Right renal cortex interstitium (tissue), 3 donors: ENCODE data around the gene CDK14. TPM values are rescaled to one million over a fixed set of nuclear protein-coding genes. Genes with fewer than 3 reads are reported as not detected.

Source experiments
- DNase-seq, 3 donors: peaks; one replicate each; pipeline ENCODE4 v3.0.0-alpha.2; 2013; ENCODE audit warnings: low read depth in 3 of 3, low spot score in 2 of 3
- polyA plus RNA-seq, 3 donors: library from polyadenylated mRNA; unstranded; fragments of 120-200 nt; gene quantifications; one replicate each; pipeline ENCODE4 v1.2.1, GENCODE V29; 2013; ENCODE audit not compliant: insufficient read length in 3 of 3

The CDK14 gene
- polyA plus RNA-seq, 3 donors, result 33.6 to 38.4 (median 36.2) TPM

GRCh38 chr7:90982228-90982627, 386.1 kb downstream of the CDK14 start:
- DNase-seq, result no peak

GRCh38 chr7:90984692-90985091, 388.6 kb downstream of the CDK14 start:
- no peak for DNase-seq

DNA sequence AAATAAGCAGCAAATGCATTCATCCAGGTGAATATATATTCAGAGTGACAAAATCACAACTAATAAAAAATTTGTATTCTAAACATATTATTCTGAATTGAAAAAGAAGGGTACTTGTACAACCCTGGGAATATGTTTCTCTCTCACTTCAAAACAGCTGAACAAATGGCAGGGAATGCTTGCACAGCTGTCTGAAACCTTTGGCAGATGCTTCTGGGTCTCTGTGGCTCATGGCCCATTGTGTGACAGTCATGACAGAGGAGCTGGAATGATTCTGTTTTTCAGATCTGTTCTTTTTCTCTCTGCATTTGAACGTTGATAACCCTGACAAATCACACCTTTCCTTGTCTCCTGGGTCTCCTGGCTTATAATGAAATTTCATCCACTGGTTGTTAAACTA, 392.4 kb downstream of the CDK14 start:
- no peak for DNase-seq

GRCh38 chr7:90988996-90989765, 393.1 kb downstream of the CDK14 start:
- DNase-seq, result no peak

DNA sequence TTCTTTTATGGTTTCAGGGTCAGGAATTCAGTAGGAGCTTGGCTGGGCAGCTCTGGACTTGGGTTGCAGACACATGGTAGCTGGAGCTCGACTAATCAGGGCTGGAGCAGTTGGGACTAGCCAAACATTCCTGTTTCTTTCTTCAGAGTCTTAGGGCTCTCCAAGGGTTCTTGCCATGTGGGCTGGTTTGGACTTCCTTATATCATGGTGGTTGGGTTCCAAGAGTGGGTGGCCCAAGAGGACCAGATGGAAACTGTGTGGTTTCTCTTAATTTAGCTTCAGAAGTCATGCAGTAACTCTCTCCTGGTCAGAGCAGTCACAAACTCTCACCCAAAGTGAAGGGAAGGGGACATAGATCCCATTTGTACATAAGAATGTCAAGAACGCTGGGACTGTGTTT, 398.0 kb downstream of the CDK14 start:
- DNase-seq, result no peak

DNA sequence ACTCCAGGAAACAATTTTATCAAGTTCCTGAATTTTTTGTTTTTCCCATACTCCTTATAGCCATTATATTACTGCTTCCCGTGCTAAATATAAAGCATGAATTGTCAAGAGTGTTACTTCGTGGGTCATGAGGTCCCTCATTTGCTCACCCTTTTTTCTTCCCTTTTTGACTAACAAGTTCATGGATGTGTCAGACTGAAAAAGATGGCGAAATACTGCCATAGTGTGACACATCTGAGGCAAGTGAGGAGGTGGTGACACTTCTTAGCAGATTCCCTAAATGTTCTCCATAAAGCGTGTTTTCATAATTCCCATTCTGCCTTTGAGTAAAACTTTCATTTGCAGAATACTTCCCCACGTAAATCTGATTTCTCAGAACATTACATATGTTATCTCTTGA, 398.5 kb downstream of the CDK14 start:
- no peak for DNase-seq

GRCh38 chr7:90995996-90996395, 399.9 kb downstream of the CDK14 start:
- no peak for DNase-seq

GRCh38 chr7:90999989-91000979, 404.2 kb downstream of the CDK14 start:
- DNase-seq, result no peak

- no peak for DNase-seq
Observed at GRCh38 chr7:91005024-91005423, 408.9 kb downstream of the CDK14 start.

- no peak for DNase-seq
Observed at GRCh38 chr7:91005841-91006240, 409.7 kb downstream of the CDK14 start.

GRCh38 chr7:91007371-91007770, 411.2 kb downstream of the CDK14 start:
- DNase-seq, result no peak

- no peak for DNase-seq
Observed at GRCh38 chr7:91013078-91013477, 417.0 kb downstream of the CDK14 start.

DNA sequence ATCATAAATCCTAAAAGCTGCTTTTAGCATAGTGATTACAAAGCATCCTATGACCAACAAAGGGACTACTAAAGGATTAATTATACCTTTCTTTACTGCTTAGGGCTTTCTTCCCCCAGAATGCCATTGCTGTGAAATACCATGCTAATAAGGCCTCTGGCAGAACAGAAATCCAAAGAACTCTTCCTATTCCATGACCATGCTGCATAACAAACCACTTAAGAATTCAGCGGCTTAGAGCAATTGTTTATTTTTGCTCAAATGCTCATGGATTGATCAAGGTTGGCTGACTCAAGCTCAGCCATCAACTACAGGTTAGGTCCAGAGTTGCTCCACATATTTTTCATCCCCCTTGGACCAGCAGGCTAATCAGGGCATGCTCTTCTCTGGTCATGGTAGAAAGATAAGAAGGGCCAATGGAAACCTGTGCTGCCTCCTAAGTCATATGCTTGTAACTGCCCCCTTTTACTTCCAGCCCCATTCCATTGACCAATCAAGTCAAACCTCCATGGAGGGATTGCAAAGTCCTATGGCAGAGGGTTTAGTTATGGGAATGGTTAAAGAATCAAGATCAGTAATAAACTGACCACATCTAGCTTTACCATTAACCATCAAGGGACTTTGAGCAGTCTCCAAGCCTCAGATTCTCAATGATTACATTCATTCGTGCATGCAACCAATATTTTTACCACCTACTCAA, 423.7 kb downstream of the CDK14 start:
- no peak for DNase-seq

GRCh38 chr7:91020636-91021385, 424.7 kb downstream of the CDK14 start:
- no peak for DNase-seq

DNA sequence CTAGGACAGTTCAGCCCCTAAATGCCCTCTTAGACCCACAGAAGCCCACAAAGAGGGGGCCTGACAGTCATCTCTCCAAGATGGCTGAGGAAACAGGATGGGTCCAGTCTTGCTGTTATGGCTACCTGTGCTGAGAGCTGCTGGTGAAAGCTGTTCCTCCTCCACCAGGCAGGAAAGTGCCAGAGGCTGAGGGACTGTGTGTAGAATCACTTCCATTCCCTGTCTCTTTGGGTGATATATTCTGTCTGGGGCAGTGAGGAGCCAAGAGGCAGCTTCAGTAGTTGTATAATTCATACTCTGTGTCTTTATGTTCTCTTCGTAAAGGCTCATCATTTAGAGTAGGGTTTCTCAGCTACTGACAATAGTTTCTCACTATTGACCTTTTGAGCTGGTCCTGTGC, 425.8 kb downstream of the CDK14 start:
- DNase-seq, result no peak

DNA sequence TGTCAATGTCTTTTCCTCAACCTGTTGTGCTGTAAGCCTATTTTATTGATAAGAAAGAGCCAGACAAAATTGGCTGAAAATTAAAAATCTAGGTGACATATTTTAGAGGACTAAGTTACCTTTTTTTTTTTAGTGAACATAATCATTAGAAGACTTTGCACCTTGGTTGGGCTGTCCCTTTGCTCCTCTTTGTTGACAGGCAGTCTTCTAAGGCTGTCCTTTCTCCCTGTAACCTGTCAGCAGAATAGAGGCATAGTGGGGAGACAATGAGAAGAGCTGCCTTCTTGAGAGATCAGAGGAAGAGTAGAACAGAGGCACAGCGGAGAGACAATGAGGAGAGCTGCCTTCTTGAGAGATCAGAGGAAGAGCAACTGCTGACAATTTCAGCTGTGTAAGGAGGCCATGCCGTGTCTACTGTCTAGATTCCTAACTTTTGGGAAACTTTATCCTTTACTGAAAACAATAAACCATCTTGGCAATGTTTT, 429.8 kb downstream of the CDK14 start:
- DNase-seq, result no peak

DNA sequence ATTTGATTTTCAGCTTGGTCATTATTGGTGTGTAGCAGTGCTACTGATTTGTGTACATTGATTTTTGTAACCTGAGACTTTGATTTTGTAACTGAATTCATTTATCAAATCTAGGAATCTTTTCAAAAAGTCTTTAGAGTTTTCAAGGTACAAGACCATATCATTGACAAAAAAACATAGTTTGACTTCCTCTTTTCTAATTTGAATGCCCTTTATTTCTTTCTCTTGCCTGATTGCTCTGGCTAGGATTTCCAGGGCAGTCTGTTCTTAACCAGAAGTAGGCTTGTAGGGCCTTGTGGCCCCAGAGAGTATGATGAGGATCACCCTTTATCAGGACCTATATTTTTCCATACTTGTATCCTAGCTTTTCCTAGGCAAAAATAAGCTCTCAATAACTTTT, 433.6 kb downstream of the CDK14 start:
- DNase-seq, result no peak

GRCh38 chr7:91030680-91031380, 434.7 kb downstream of the CDK14 start:
- no peak for DNase-seq

GRCh38 chr7:91031757-91032156, 435.6 kb downstream of the CDK14 start:
- DNase-seq, result no peak

DNA sequence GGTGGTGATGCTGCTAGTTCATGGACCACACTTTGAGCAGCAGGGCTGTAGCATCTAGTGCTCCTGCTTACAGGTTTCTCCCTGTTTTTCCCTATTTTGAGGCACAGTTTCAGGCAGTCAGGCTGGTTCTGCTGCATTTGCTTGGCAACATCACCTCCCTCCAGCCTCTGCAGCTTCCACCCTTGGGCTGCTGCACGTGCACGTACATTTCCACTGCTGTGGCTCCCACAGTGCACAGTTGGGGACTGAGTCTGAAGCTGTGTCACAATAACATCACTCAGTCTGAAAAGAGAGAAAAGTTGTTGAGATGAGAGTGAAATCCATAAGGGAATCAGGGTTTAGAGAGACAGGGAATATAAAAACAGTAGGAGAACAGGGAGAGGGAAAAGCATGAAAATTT, 437.5 kb downstream of the CDK14 start:
- DNase-seq, result no peak
